Dendritic cell treated with granulocyte-macrophage colony-stimulating factor and Interleukin-4, amounts not matched to agents 40 ng/mL and 50 ng/mL, for 4 days (primary cell): ENCODE results near the gene MTHFD1.

ENCODE experiments used
- H3K27ac Mint-ChIP-seq: one replicate; pipeline ENCODE4 v1.8.0; 2022; ENCODE audit warnings: mild to moderate bottlenecking, mixed read lengths
- H3K27me3 Mint-ChIP-seq: one replicate; pipeline ENCODE4 v1.8.0; 2022; ENCODE audit warnings: mild to moderate bottlenecking, mixed read lengths
- H3K36me3 Mint-ChIP-seq: one replicate; pipeline ENCODE4 v1.8.0; 2022; ENCODE audit warnings: low read depth, mixed read lengths
- H3K4me1 Mint-ChIP-seq: one replicate; pipeline ENCODE4 v1.8.0; 2022; ENCODE audit warnings: low read depth, mixed read lengths
- H3K4me3 Mint-ChIP-seq: one replicate; pipeline ENCODE4 v1.8.0; 2022; ENCODE audit warnings: mild to moderate bottlenecking, moderate library complexity, mixed read lengths
- H3K9me3 Mint-ChIP-seq: one replicate; pipeline ENCODE4 v1.8.0; 2022; ENCODE audit warnings: mixed read lengths
- intact Hi-C: fragments of 100-400 bp; cut with micrococcal nuclease; formaldehyde crosslinking; loops from one replicate; pipeline ENCODE4 v1.15.0; 2022

Gene MTHFD1

GRCh38 chr14:64474041-64474440 is 85.9 kb downstream of the MTHFD1 start:
- peaks cover 20% of the 10 kb centered on the region for H3K4me1 Mint-ChIP-seq
- no peak overlapping the region for H3K27ac Mint-ChIP-seq
- intact Hi-C loops, result no loop called here
- no peak overlapping the region for H3K4me3 Mint-ChIP-seq
- H3K27me3 Mint-ChIP-seq, result no peaks in the 10 kb centered on the region
- peaks cover 7% of the 10 kb centered on the region for H3K36me3 Mint-ChIP-seq
- H3K9me3 Mint-ChIP-seq, result no peaks in the 10 kb centered on the region

GRCh38 chr14:64474698-64475097 is 86.5 kb downstream of the MTHFD1 start:
- Mint-ChIP-seq H3K27me3 (no peaks in the 10 kb centered on the region), H3K27ac (no peak overlapping the region), H3K4me1 (peaks cover 17% of the 10 kb centered on the region), H3K4me3 (no peak overlapping the region), H3K36me3 (peaks cover 11% of the 10 kb centered on the region), H3K9me3 (no peaks in the 10 kb centered on the region)
- intact Hi-C loops, result no loop called here

- Mint-ChIP-seq H3K27ac (no peak overlapping the region), H3K4me1 (peaks cover 15% of the 10 kb centered on the region), H3K4me3 (no peak overlapping the region), H3K27me3 (no peaks in the 10 kb centered on the region), H3K9me3 (no peaks in the 10 kb centered on the region), H3K36me3 (peaks cover 16% of the 10 kb centered on the region)
- intact Hi-C loops, result no loop called here
These were observed 87.6 kb downstream of the MTHFD1 start for GRCh38 chr14:64475585-64476273.

GRCh38 chr14:64476438-64476837 is 88.3 kb downstream of the MTHFD1 start:
- intact Hi-C loops, result no loop called here
- Mint-ChIP-seq H3K4me1 (peaks cover 15% of the 10 kb centered on the region), H3K9me3 (no peaks in the 10 kb centered on the region), H3K4me3 (no peak overlapping the region), H3K36me3 (peaks cover 16% of the 10 kb centered on the region), H3K27ac (no peak overlapping the region), H3K27me3 (no peaks in the 10 kb centered on the region)

GRCh38 chr14:64478634-64479250 is 90.6 kb downstream of the MTHFD1 start:
- Mint-ChIP-seq H3K4me1 (peaks cover 14% of the 10 kb centered on the region), H3K27me3 (no peaks in the 10 kb centered on the region), H3K4me3 (no peak overlapping the region), H3K36me3 (peaks cover 16% of the 10 kb centered on the region), H3K27ac (no peak overlapping the region), H3K9me3 (no peaks in the 10 kb centered on the region)
- intact Hi-C loops, result loop anchor here (1.0 kb wide), 2 partner anchors 48 to 134 kb away; no protein-coding TSS in a partner anchor

- no peak overlapping the region for H3K27ac Mint-ChIP-seq
- intact Hi-C loops, result no loop called here
- H3K9me3 Mint-ChIP-seq, result no peaks in the 10 kb centered on the region
- H3K4me3 Mint-ChIP-seq, result no peak overlapping the region
- H3K27me3 Mint-ChIP-seq, result no peaks in the 10 kb centered on the region
- H3K4me1 Mint-ChIP-seq, result peaks cover 8% of the 10 kb centered on the region
- H3K36me3 Mint-ChIP-seq, result peaks cover 53% of the 10 kb centered on the region
These were observed 100.5 kb downstream of the MTHFD1 start for GRCh38 chr14:64488590-64489099.

GRCh38 chr14:64491637-64492036 is 103.5 kb downstream of the MTHFD1 start:
- Mint-ChIP-seq H3K9me3 (no peaks in the 10 kb centered on the region), H3K27ac (no peak overlapping the region), H3K4me1 (peaks cover 6% of the 10 kb centered on the region), H3K27me3 (no peaks in the 10 kb centered on the region), H3K4me3 (no peak overlapping the region), H3K36me3 (peaks cover 65% of the 10 kb centered on the region)
- intact Hi-C loops, result no loop called here

GRCh38 chr14:64493455-64493854 is 105.3 kb downstream of the MTHFD1 start:
- intact Hi-C loops, result no loop called here
- Mint-ChIP-seq H3K36me3 (peaks cover 48% of the 10 kb centered on the region), H3K4me3 (no peak overlapping the region), H3K9me3 (no peaks in the 10 kb centered on the region), H3K4me1 (peaks cover 6% of the 10 kb centered on the region), H3K27ac (peak overlapping the region; percentile 56), H3K27me3 (no peaks in the 10 kb centered on the region)

- H3K27ac Mint-ChIP-seq, result no peak overlapping the region
- no peaks in the 10 kb centered on the region for H3K27me3 Mint-ChIP-seq
- peaks cover 12% of the 10 kb centered on the region for H3K4me1 Mint-ChIP-seq
- peaks cover 45% of the 10 kb centered on the region for H3K36me3 Mint-ChIP-seq
- intact Hi-C loops, result no loop called here
- H3K9me3 Mint-ChIP-seq, result no peaks in the 10 kb centered on the region
- H3K4me3 Mint-ChIP-seq, result no peak overlapping the region
These were observed 107.1 kb downstream of the MTHFD1 start for GRCh38 chr14:64495252-64495651.

- Mint-ChIP-seq H3K4me1 (peaks cover 16% of the 10 kb centered on the region), H3K27ac (no peak overlapping the region), H3K36me3 (peaks cover 45% of the 10 kb centered on the region), H3K27me3 (no peaks in the 10 kb centered on the region), H3K4me3 (no peak overlapping the region), H3K9me3 (no peaks in the 10 kb centered on the region)
- intact Hi-C loops, result no loop called here
These were observed 108.6 kb downstream of the MTHFD1 start for GRCh38 chr14:64496764-64497163.

- H3K36me3 Mint-ChIP-seq, result peaks cover 47% of the 10 kb centered on the region
- intact Hi-C loops, result loop anchor here (10.0 kb wide), 1 partner anchor 415 kb away; the partner anchor contains the start of gene CHURC1
- no peaks in the 10 kb centered on the region for H3K9me3 Mint-ChIP-seq
- peaks cover 23% of the 10 kb centered on the region for H3K4me1 Mint-ChIP-seq
- no peak overlapping the region for H3K27ac Mint-ChIP-seq
- no peaks in the 10 kb centered on the region for H3K27me3 Mint-ChIP-seq
- H3K4me3 Mint-ChIP-seq, result no peak overlapping the region
These were observed 111.9 kb downstream of the MTHFD1 start for GRCh38 chr14:64500088-64500487.

GRCh38 chr14:64501411-64502171 is 113.4 kb downstream of the MTHFD1 start:
- intact Hi-C loops, result loop anchor here (10.0 kb wide), 1 partner anchor 413 kb away; the partner anchor contains the start of gene CHURC1
- H3K27ac Mint-ChIP-seq, result peak overlapping the region; percentile 61
- no peaks in the 10 kb centered on the region for H3K9me3 Mint-ChIP-seq
- peaks cover 37% of the 10 kb centered on the region for H3K4me1 Mint-ChIP-seq
- H3K4me3 Mint-ChIP-seq, result peak overlapping the region; percentile 40
- H3K36me3 Mint-ChIP-seq, result peaks cover 46% of the 10 kb centered on the region
- no peaks in the 10 kb centered on the region for H3K27me3 Mint-ChIP-seq

GRCh38 chr14:64502456-64502855 is 114.3 kb downstream of the MTHFD1 start:
- intact Hi-C loops, result loop anchor here (10.0 kb wide), 1 partner anchor 412 kb away; the partner anchor contains the start of gene CHURC1
- H3K4me3 Mint-ChIP-seq, result peak overlapping the region; percentile 86

More at GRCh38 chr14:64502456-64502855, 114.3 kb downstream of the MTHFD1 start:
- peaks cover 49% of the 10 kb centered on the region for H3K36me3 Mint-ChIP-seq
- H3K9me3 Mint-ChIP-seq, result no peaks in the 10 kb centered on the region
- H3K4me1 Mint-ChIP-seq, result peaks cover 40% of the 10 kb centered on the region
- H3K27ac Mint-ChIP-seq, result peak overlapping the region; percentile 100
- H3K27me3 Mint-ChIP-seq, result no peaks in the 10 kb centered on the region
